HG02623 (cell line): ENCODE measurements around the gene AHCYL1.
A peak's percentile ranks its signal among the peaks of the same experiment; 100 is the strongest.
"Not testable (repeated sequence)": the region's sequence is repeated elsewhere in the genome, so short reads cannot be mapped to it uniquely, and the experiment has no call there.

Source experiments
- ATAC-seq: cut with Tn5 transposase; IDR thresholded peaks from one replicate; pipeline ENCODE4 v1.9.1; 2021; ENCODE audit warnings: moderate library complexity; ENCODE audit not compliant: unreplicated experiment

Gene AHCYL1

GRCh38 chr1:109984456-109985246, at the start of gene AHCYL1:
Gene AHCYL1, plus strand, starts transcription at chr1:109984765. Its CDS starts 288 bp downstream, at chr1:109985053.
- ATAC-seq: peak; percentile 93

DNA sequence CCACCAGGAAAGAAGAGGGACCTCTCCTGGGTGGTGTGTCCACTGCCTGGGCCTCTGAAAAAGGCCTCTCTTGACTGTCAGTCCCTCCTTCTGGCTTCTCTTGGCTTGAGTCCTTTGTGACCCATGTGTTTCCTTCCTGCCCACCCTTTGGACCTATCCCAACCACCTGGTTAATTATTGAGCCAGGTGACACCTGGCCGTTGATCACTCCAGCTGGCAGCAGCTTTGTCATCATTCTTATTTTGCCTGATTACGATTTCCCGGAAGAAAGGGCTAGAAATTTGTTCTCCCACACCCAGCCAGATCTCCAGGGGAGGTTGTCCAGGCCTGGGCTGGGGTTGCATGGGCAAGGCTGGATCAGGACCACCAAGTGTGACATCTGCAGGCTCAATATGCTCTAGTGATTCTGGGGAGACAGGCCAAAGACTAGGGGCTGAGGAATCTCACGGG, 49.1 kb upstream of the AHCYL1 start:
- ATAC-seq: no peak

DNA sequence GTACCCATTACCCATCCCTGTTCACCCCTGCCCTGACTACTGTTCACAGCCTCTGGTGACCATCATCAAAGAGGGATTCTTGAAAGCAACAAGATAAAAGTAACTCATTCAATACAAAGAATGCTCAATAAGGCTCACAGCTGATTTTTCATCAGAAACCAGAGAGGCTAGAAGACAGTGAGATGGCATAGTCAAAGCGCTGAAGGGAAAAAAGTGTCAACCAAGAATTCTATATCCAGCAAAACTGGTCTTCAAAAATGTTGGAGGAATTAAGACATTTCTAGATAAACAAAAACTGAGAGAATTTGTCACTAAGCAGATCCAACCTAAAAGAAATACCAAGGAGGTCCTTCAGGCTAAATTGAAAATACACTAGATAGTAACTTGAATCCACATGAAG, 46.8 kb upstream of the AHCYL1 start:
- ATAC-seq: no peak

- no peak for ATAC-seq
Observed at GRCh38 chr1:109938556-109938955, 46.0 kb upstream of the AHCYL1 start.

GRCh38 chr1:109942434-109942833, 42.1 kb upstream of the AHCYL1 start:
- ATAC-seq: no peak

GRCh38 chr1:109944541-109944940, 40.0 kb upstream of the AHCYL1 start:
- no peak for ATAC-seq

GRCh38 chr1:109946511-109946910, 38.1 kb upstream of the AHCYL1 start:
- no peak for ATAC-seq

GRCh38 chr1:109947582-109948284, 36.8 kb upstream of the AHCYL1 start:
- ATAC-seq: no peak

- ATAC-seq: no peak
Observed at GRCh38 chr1:109948285-109948630, 36.3 kb upstream of the AHCYL1 start.

DNA sequence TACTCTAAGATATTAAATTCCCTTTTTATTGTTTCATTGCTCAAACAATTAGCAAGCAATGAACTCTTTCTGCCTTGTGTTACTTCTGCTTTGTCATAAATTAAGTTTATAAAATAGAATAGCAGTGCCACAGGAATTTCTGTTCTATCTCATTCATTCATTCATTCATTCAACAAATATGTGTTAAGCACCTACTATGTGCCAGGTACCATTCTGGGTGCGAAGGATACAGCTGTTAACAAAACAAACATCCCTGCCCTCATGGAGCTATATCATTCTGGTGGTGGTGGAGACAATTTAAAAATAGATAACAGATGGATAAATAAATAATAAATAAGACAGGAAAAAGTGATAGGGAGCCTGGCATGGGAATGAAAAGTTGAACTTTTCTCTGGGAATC, 34.5 kb upstream of the AHCYL1 start:
- ATAC-seq: no peak

DNA sequence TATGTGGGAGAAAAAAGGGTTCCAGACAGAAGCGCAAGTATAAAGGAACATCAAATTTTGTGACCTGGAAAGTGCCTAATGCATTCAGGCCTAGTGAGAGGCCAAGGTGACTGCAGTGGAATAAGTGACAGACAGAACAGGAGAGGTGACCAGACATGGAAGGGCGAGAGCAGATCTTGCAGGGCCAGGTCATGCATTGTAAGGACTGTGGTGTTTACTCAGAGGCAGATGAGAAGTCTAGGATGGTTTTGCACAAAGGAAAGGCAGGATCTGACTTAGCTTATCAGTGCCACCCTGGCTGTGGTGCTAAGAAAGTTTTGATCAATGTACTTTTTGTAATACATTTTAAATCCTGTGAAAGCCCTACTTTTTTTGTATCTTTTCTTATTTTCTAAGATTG, 34.1 kb upstream of the AHCYL1 start:
- no peak for ATAC-seq

DNA sequence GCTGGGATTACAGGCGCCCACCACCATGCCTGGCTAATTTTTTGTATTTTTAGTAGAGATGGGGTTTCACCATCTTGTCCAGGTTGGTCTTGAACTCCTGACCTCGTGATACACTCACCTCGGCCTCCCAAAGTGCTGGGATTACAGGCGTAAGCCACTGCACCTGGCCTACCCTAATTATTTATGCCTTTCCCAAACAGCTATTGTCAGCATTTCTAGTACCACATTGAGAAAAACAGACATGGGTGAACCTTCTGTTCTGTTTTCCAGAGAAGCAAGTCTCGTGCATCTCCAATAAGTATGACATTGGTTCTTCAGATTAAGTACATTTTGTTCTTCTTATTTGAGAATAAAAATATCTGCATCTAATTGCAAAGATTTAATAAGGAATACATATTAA, 33.1 kb upstream of the AHCYL1 start:
- ATAC-seq: not testable (repeated sequence)

DNA sequence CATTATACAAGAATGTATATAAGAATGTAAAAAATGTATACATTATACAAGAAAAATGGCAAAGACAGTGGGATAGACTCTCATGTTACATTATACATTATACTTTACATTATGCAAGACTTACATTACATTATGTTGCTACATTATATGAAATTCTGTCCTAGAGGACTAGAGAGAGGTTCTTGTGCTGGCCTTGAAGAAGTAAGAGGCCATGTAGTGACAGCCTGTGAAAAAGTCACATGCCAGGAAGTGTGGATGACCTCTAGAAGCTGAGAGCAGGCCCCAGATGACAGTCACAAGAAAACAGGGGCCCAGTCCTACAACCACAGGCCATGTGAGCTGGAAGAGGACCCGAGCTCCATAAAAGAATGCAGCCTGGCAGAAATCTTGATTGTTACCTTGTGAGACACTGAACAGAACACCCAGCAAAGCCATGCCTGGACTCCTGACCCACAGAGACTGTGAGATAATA, 30.5 kb upstream of the AHCYL1 start:
- ATAC-seq: no peak

DNA sequence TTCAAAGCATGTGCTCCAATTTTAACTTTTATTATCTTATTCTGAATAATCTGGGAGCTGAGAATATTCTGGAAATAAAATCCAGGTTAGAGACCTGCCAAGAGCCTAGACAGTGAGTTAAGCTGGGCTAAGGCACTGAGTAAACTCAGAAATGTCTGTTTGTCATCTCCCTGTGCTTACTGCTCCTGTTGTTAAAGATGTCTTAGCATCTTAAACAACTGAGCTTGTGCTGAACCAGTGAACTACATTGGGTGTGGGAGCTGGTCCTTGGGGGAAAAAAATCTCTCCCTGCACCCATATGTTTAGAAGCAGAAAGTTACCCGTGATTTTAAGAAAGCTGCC, 25.0 kb upstream of the AHCYL1 start:
- ATAC-seq: no peak

DNA sequence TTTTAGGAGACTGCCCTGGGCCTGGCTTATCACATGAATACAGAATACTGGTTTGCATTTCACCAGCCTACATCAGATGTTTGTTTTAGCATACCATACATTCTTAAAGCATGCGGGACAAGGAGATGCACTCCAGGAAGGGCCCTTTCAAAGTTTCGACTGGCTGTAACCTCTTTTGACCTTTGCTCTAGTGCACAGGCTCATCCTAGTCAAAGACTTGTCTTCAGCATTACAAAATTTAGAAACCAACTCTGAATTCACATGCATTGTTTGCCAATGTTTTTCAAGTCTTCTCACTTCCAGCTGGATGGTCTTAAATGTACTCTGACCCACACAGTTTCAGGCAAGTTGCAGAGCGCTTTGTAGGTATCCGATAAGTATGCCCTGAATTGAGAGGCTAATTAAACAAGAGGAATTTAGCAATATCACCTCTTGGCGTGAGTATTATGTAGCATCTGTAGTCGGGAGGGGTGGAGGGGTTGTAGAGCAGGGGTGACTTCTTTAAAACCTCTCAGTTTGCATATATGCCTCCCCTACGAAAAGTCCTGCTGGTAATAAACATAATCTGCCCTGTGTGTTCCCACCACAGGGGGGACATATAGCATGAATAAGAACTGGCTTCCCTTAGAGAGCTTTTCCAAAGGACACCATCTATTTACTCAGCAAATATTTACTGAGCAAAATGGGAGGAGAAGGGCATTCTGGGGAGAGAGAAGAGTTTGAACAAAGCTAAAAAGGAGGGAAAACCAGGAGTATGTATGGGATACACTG, 24.4 kb upstream of the AHCYL1 start:
- no peak for ATAC-seq

DNA sequence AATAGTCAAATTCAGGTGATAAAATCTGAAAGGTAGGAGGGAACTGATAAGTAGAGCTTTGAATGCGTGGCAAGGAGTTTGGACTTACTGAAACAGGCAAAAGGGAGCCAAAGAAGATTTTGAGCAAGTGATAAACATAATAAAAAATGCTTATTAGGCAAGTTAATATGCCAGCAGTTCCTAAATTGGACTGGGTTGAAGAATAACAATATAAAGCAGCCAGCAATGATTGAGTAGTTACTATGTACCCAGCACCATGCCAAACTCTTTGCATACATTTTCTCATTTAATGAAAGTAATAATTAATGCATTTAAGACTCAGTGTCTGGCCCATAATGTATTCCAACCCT, 23.8 kb upstream of the AHCYL1 start:
- ATAC-seq: no peak

DNA sequence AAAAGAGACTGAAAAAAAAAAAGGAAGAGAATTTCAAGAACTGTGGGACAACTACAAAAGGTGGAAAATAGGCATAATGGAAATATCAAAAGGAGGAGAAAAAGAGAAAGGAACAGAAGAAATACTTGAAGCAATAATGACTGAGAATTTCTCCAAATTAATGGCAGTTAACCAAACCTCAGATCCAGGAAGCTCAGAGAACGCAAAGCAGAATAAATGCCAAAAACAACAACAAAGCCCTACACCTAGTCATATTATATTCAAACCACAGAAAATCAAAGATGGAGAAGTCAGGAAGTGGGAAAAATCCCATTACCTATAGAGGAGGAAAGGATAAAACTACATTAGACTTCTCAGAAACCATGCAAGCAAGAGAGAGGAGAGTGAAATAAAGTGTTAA, 20.7 kb upstream of the AHCYL1 start:
- ATAC-seq: no peak

DNA sequence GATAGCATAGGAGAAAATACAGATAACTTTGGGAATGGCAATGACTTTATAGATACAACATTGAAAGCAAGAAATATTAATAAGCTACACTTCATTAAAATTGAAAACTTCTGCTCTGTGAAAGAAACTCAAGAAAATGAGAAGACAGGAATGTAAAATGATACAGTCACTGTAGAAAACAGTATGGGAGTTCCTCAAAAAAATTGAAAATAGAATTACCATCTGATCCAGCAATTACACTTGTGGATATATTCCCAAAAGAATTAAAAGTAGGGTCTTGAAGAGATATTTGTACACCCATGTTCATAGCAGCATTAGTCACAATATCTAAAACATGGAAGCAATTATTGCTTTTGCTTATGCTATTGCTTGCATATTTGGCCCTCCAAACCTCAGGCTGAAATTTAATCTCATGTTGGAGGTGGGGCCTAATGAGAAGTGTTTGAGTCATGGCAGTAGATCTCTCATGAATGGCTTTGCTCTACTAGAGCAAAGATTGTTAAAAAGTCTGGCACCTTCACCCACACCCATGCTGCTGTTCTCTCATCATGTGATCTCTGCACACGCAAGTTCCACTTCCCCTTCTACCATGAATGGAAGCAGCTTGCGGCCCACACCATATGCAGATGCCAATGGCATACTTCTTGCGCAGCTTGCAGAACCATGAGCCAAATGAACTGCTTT, 15.3 kb upstream of the AHCYL1 start:
- ATAC-seq: no peak

DNA sequence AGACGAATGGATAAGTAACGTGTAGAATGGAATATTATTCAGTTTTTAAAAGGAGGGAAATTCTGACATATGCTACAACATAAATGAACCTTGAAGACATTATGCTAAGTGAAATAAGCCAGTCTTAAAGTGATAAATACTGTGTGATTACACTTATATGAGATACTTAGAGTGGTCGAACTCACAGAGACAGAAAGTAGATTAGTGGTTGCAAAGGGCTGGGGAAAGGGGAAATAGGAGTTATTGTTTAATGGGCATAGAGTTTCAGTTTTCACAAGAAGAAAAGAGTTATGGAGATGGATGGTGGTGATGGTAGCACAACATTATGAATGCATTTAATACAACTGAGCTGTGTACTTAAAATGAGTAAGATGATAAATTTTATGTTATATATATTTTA, 14.7 kb upstream of the AHCYL1 start:
- no peak for ATAC-seq

GRCh38 chr1:109971559-109971958, 13.0 kb upstream of the AHCYL1 start:
- no peak for ATAC-seq

GRCh38 chr1:109974191-109974590, 10.4 kb upstream of the AHCYL1 start:
- no peak for ATAC-seq
